Fibroblast of gingiva (primary cell): Measurements from ENCODE around the gene MAP2K1.

Experiments
- DNase-seq: peaks from one replicate; pipeline ENCODE4 v3.0.0-alpha.2; 2011; ENCODE audit warnings: low read depth

MAP2K1 gene

DNA sequence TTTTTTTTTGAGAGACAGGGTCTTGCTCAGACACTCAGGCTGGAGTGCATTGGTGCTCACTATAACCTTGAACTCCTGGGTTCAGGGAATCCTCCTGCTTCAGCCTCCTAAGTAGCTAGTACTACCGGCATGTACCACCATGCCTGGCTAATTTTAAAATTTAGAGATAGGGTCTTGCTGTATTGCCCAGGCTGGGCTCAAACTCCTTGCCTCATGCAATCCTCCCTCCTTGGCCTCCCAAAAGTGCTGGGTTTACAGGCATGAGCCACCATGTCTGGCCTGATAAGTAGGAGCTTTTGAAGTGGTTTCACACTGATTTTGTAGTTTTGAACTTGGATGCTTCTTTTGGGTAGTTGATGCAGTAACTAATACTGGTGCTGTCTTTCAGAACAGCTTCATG, 7.8 kb downstream of the MAP2K1 start:
- DNase-seq: no peak

DNA sequence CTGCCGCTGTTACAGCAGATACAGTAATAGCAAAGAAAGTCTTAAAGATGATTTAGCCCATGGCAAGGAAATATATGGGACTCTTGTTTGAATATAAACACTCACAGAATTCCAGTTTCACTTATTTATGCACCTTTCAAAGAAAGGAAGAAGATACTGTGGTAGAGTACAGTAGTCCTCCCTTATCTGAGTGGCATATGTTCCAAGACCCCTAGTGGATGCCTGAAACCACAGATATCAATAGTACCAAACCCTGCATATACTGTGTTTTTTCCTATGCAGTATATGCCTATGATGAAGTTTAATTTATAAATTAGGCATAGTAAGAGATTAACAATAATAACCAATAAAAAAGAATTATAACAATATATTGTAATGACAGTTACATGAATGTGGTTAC, 8.2 kb downstream of the MAP2K1 start:
- DNase-seq: no peak

DNA sequence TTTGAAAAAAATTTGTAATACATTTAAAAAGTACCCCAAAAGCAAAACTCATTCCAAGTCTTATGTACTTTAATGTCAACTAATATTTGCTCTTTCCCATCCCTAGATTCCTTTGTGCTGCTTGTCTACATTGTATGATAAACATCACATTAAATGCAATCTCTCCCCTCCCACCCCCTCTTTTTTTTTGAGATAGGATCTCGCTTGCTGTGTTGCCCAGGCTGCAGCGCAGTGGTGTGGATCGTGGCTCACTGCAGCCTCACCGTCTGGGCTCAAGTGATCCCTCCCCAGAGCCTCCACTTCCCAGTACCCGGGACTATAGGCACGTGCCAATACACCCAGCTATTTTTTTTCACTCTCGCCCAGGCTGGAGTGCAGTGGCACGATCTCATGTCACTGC, 12.6 kb downstream of the MAP2K1 start:
- no peak for DNase-seq

DNA sequence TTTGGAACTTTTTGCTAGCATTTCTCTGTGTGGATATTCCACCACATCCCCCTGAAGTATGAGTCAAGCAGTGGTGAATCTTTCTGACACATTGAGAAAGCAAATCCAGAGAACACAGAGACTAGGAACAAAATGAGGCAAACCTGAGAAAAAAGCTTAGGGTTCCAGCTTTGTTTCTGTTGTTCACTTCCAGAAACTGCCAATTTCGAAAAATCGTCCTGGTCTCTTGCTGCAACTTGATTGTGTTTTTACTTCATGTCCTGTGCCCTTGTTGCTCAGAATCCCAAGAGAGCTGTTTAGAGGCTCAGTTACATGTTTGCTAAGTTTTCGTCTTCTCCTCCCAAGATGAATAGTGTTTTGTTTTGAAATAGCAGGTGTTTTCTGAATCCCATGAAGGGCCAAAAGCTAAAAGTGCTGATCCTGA, 13.7 kb downstream of the MAP2K1 start:
- peak; percentile 63 for DNase-seq

DNA sequence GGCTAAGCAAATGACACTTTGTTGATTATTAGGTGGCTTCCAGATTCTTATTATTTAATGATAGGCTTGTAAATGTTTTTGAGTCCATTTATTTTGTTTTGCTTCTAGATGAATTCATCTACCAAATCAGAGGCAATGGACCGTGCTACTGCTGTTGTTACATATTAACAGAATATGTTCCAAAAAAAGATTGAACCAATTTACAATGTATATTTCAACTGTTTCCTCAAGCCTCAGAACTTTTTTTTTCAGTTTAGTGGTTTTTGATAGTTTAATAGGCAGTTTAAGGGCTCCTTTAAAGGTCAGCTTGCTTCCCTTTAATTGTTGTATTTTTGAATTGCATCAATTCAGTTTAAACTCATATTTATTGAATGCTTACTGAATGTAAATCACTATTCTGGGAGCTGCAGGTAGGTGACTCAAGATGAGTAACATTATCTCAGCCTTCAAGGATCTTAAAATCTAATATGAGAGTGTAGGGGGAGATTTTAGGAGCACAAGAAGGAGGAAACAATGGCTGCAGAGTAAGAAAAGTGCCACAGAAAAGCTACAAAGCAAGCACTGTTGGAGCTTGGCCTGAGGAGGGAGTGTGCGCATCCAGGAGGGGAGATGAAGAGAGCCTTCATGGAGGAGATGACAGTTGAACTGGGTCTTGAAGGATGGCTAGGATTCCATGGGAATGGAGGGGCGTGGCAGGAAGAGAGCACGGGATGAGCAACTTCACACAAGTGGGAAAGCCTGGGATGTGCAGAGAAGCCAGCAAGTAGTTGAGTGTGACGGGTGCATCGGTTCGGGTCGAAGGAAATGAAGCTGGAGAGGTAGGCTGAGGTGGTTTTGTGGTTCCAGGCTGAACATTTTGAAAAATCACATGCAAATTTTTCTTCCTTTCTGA, 14.7 kb downstream of the MAP2K1 start:
- DNase-seq: no peak

GRCh38 chr15:66402761-66403284, 16.1 kb downstream of the MAP2K1 start:
- no peak for DNase-seq

- DNase-seq: no peak
These were observed 16.6 kb downstream of the MAP2K1 start for GRCh38 chr15:66403323-66403722.

GRCh38 chr15:66404122-66404521, 17.4 kb downstream of the MAP2K1 start:
- DNase-seq: no peak

DNA sequence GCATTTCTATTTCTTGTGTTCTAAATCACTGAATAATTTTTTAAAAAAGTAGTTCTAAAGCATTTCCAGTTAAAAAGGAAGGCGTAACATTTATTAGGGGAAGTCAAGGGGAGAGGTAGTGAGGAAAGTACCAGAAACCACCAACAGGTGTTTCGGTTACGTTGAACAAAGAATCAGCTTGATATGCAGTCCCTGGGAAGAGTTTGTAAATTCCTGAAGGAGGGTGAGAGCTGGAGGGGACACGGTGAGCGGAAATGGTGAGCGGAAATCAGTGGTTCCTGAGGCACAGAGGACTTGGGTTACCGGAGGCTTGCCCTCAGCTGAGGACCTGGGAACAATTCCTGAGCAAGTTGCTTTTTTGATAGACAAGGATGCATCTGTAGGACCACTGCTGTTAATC, 17.8 kb downstream of the MAP2K1 start:
- no peak for DNase-seq

DNA sequence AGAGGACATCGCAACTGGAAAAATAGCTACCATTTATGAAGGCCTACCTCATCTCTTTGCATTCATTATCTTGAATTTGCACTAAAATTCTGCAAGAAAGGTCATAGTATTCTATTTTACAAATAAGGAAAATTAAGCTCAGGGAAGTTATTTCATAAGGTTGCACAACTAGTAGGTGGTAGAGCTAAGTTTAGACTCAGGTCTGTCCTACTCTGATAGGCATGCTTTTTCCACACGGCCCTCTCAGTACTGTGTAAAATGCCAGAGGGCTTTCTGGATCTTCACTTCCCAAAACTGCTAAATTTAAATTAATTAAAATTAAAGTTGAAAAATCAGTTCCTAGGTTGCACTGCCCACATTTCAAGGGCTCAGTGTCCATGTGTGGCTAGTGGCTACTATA, 18.3 kb downstream of the MAP2K1 start:
- DNase-seq: no peak

GRCh38 chr15:66405615-66406014, 18.9 kb downstream of the MAP2K1 start:
- peak; percentile 26 for DNase-seq

- DNase-seq: no peak
These were observed 21.5 kb downstream of the MAP2K1 start for GRCh38 chr15:66408254-66408653.

GRCh38 chr15:66408675-66409282, 22.1 kb downstream of the MAP2K1 start:
- no peak for DNase-seq

- no peak for DNase-seq
These were observed 22.9 kb downstream of the MAP2K1 start for GRCh38 chr15:66409565-66410108.

DNA sequence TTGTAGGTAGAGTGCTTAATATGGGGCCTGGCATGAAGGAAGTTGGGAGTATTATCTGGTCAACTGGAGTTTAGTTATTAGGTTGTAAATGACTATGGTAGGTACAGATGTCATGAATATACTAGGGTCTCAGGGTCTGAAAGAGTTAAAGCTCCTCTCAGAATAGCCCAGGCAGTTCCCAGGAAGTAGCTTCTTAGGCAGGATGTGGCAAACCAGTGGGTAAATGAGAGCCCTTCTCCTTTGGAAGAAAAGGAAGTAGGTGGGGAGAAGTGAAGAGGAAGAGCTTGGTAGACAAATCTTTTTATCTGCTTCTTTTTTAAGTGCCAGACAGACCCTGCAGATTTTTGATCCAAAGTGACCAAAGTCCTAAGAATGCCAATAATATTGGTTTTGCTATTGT, 24.5 kb downstream of the MAP2K1 start:
- no peak for DNase-seq

DNA sequence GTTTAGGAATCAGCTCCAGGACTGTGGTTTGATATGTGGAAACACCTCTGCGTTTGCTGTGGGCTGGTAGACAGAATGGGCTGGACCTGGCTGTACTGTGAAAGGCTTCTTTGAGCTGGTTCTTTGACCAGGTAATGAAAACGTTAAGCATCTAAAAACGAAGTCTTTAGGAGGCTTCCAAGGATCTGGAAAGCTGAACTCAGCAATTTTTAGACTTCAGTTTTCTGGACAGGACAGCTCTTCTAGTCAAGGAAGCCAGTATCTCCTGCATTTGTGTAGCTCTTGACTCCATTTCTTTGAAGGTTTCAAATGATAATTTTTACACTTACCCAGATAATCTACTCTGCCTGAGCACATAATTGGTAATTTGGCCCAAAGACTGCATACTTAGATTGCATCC, 25.5 kb downstream of the MAP2K1 start:
- DNase-seq: no peak

- DNase-seq: no peak
These were observed 26.9 kb downstream of the MAP2K1 start for GRCh38 chr15:66413579-66413978.

DNA sequence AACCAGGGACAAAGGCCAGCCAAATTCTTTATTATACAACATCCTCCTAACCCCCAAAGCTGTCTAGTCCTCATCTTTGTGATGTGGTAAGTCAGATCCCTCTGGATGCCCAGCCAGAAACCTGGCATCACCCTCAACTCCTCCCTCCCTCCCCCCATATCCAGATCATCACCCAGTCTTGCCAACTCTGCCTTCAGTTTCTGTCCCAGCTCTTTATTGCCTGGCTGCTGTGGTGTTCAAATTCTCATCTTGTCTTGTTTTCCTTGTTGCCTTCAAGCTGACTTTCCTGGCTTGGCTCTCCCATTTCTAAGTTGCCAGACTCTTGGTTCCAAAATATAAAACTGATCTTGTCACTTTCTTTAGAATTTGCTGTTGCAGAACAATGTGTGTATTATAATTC, 28.6 kb downstream of the MAP2K1 start:
- DNase-seq: no peak

DNA sequence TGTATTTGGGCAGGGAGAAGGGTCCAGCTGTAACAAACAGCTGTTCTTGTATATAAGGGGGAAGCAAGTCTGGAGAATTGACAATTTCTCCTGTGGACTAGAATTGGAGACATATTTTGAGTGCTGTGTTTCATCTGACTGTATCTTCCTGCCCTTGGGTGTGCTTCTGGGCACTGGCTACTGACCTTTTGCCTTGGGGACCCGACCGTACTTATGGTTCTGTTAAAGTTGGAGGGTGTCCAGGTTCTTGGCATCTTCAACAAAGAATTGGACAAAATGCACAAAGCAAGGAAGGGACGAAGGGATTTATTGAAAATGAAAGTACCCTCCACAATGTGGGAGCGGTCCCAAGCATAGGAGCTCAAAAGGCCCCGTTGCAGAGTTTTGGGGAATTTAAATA, 31.0 kb downstream of the MAP2K1 start:
- DNase-seq: no peak

DNA sequence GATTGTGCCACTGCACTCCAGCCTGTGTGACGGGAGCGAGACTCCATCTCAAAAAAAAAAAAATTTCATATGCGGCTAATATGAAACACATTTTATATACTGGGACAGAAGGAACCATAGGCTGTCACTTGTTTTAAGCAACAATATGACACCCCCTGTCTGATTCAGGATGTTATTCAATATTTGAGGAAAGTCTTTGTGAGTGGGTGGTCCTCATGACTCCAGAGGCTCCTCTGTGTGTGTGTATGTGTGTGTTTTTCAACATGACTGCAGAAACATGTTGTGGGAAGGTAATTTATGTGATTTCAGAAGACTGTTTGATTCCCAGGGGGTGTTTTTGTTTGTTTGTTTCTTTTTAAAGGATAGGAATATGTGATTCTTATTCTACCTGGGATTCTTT, 32.8 kb downstream of the MAP2K1 start:
- no peak for DNase-seq

GRCh38 chr15:66422347-66422746, 35.6 kb downstream of the MAP2K1 start:
- DNase-seq: no peak

GRCh38 chr15:66423149-66423548, 36.4 kb downstream of the MAP2K1 start:
- DNase-seq: no peak

DNA sequence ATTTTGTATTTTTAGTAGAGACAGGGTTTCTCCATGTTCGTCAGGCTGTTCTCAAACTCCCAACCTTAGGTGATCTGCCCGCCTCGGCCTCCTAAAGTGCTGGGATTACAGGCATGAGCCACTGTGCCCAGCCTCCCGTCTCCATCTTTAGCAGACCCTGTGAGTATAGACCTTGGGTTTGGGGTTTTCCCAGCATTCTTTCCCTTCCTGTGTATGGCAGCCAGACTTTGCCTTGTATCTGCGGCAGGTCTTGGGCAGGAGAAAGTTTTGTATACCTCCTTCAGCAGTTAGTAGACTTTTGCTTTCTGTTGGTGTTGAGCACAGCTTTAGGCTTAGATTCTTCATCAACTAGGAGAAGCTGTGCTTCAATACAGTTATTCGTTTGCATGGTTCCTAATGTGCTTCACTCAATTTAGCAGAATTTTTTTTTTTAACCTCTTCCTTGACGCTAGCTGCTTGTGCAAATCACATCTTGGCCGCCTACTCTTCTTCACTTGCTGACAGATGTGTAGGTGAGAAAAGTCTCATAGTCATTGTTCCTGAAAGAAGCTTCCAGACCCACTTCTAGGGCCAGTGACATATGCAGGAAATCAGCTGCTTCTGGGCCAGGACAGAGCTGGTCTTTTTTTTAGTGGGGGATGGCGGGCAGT, 38.4 kb downstream of the MAP2K1 start:
- DNase-seq: no peak
